ENCODE measurements around the gene ADISSP.

Gene ADISSP

DNA sequence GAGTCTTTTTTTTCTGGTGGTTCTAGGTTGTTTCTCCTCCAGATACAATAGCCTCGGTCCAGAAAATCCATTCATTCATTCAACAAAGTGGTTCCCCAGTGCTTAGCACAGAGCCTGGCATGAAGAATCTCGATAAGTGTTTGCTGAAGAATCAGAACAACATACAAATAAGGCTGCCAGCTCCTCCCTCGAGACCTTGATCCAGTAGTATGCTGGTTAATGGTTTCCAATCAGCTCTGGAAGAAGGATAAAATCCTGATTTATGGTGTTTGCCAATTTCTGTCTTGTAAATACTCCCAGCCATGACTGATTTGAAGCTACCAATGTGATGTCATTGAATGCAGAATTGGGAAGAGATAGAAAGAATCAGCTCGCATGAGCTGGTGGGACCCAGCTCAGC is 31.8 kb downstream of the ADISSP start:
- TF ChIP-seq FOXP2 (optimal IDR thresholded peaks at IDR 0.05; ENCODE audit: borderline replicate concordance, extremely low read depth, extremely low read length, insufficient read depth) (no peak), TAF1 (IDR thresholded peaks at IDR 0.05; ENCODE audit: borderline replicate concordance, insufficient read depth, low read length) (no peak), SIN3A (IDR thresholded peaks at IDR 0.05; ENCODE audit: borderline replicate concordance, insufficient read depth, low read length) (no peak), POLR2AphosphoS5 (IDR thresholded peaks at IDR 0.05; ENCODE audit: low read depth, low read length) (no peak)
- TF ChIP-seq, protein P1, sequence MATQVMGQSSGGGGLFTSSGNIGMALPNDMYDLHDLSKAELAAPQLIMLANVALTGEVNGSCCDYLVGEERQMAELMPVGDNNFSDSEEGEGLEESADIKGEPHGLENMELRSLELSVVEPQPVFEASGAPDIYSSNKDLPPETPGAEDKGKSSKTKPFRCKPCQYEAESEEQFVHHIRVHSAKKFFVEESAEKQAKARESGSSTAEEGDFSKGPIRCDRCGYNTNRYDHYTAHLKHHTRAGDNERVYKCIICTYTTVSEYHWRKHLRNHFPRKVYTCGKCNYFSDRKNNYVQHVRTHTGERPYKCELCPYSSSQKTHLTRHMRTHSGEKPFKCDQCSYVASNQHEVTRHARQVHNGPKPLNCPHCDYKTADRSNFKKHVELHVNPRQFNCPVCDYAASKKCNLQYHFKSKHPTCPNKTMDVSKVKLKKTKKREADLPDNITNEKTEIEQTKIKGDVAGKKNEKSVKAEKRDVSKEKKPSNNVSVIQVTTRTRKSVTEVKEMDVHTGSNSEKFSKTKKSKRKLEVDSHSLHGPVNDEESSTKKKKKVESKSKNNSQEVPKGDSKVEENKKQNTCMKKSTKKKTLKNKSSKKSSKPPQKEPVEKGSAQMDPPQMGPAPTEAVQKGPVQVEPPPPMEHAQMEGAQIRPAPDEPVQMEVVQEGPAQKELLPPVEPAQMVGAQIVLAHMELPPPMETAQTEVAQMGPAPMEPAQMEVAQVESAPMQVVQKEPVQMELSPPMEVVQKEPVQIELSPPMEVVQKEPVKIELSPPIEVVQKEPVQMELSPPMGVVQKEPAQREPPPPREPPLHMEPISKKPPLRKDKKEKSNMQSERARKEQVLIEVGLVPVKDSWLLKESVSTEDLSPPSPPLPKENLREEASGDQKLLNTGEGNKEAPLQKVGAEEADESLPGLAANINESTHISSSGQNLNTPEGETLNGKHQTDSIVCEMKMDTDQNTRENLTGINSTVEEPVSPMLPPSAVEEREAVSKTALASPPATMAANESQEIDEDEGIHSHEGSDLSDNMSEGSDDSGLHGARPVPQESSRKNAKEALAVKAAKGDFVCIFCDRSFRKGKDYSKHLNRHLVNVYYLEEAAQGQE (IDR thresholded peaks at IDR 0.05; ENCODE audit: insufficient read depth in 1 of 2, low read depth in 2 of 2, low read length in 2 of 2) = no peak

DNA sequence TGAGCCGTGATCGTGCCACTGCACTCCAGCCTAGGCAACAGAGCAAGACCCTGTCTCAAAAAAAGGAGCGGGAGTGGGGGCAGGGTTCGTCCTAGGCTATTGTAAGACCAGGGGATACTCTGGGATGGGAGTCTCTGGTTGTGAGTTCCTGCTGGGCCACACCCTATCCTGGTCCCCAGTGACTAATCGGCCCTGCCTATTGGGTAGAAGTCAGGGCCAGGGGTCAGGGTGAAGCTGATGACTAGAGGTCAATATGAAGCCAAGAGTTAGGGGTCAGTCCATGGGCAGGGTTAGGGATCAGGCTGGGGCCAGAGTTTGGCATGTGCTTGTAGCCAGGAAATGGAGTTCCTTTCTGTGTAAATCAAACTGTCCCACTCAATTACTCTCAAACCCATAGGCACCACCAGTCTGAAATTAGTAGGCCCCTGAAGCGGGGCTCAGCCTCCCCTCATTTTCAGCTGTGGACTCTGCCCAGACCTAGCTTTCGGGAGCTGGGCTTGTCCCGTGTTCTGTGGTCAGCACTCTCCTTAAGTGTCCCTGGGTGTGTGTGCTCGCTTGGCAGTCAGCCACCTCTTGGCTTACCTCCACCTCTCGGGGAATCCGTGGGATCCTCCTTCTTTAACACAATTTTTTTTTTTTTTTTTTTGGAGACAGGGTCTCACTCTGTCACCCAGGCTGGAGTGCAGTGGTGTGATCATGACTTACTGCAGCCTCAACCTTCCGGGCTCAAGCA is 33.3 kb downstream of the ADISSP start:
- no peak for TF ChIP-seq SIN3A (IDR thresholded peaks at IDR 0.05; ENCODE audit: borderline replicate concordance, insufficient read depth, low read length)
- no peak for TF ChIP-seq TAF1 (IDR thresholded peaks at IDR 0.05; ENCODE audit: borderline replicate concordance, insufficient read depth, low read length)
- no peak for TF ChIP-seq FOXP2 (optimal IDR thresholded peaks at IDR 0.05; ENCODE audit: borderline replicate concordance, extremely low read depth, extremely low read length, insufficient read depth)
- TF ChIP-seq POLR2AphosphoS5 (IDR thresholded peaks at IDR 0.05; ENCODE audit: low read depth, low read length) = no peak
- TF ChIP-seq, protein P1 (IDR thresholded peaks at IDR 0.05; ENCODE audit: insufficient read depth in 1 of 2, low read depth in 2 of 2, low read length in 2 of 2) = no peak

DNA sequence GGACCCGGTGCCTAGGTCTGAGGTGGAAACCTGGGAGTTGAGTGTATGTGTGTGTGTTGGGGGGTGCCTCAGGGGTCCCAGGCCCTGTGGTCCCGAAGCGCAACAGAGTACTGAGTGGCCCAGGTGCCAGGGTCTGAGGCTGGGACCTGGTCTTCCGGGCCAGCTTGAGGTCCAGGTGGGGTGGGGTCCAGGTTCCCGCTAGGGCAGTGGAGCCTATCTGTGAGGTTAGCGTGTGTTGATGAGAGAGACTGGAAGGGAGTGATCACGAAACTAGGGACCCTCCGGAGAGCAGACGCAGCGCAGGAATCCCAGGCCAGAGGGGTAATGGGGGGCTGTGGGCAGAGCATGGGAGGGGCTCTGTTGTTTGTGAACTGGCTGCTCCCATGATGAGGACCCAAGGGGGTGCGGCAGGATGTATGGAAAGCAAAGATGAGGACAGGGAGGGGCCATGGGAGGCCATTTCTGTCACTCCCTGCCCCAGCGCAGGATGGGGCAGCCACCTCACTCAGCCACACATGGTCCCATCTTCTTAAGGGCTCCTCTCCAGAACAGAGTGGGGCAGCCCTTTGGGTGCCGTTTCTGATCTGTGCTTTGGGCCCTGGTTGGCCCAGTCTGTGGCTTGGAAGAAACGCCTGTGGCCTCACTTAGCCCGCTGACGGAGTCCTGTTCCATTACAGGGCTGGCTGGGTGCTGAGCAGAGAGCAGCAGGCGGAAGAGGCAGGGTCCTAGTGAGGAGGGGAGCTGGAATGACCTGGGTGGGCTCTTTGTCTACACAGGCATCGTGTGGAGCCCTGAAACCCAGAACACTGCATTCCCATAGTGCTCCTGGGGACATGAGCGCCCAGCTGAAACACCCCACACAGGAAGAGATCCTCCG is 34.2 kb downstream of the ADISSP start:
- TF ChIP-seq, protein P1 (IDR thresholded peaks at IDR 0.05; ENCODE audit: insufficient read depth in 1 of 2, low read depth in 2 of 2, low read length in 2 of 2) = no peak
- TF ChIP-seq FOXP2 (optimal IDR thresholded peaks at IDR 0.05; ENCODE audit: borderline replicate concordance, extremely low read depth, extremely low read length, insufficient read depth) (no peak), POLR2AphosphoS5 (IDR thresholded peaks at IDR 0.05; ENCODE audit: low read depth, low read length) (no peak), SIN3A (IDR thresholded peaks at IDR 0.05; ENCODE audit: borderline replicate concordance, insufficient read depth, low read length) (no peak)

DNA sequence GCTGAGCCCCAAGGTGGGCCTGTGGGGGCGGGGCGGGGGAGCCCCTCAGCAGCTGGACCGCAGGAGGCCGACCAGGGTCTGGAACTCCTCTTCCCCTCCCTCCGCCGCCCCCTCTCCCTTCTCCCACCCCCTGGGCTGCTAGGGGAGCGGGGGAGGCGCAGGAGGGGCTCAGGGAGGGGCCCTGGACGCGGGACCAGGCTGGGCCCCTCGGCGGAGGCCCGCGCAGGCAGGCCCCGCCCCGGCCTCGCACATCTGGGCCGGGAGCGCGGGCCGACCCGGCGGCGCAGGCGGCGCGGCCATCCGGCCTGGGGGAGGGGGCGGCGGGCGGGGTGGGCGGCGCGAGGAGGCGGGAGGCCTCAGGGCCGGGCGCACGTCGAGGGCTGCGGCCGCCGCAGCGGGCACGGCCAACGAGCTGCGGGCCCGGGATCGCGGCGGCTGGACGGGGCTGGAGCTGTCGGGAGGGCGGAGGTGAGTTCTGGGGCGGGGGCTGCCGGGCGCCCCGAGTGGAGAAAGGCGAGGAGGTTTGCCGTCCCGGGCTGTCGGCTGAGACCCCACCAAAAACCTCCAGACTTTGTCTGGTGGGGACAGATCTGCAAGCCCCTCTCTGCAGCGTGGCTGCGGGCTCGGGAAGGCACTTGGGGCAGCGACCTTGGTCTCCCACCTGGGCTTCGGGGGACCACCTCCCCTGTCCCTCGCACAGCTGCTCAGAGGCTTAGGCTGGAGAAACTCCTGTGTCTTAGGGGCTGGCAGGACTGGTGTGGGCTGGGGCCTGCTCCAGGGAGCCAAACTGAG is 35.0 kb downstream of the ADISSP start, which contains the start of gene HSPA12B:
HSPA12B (plus strand) TSS at position 359 of the 792 bp plus-strand sequence. CDS start 5,990 bp downstream, outside the sequence.
- TF ChIP-seq SIN3A (IDR thresholded peaks at IDR 0.05; ENCODE audit: borderline replicate concordance, insufficient read depth, low read length) (no peak), FOXP2 (optimal IDR thresholded peaks at IDR 0.05; ENCODE audit: borderline replicate concordance, extremely low read depth, extremely low read length, insufficient read depth) (no peak), POLR2AphosphoS5 (IDR thresholded peaks at IDR 0.05; ENCODE audit: low read depth, low read length) (no peak), TAF1 (IDR thresholded peaks at IDR 0.05; ENCODE audit: borderline replicate concordance, insufficient read depth, low read length) (no peak)
- TF ChIP-seq, protein P1 (IDR thresholded peaks at IDR 0.05; ENCODE audit: insufficient read depth in 1 of 2, low read depth in 2 of 2, low read length in 2 of 2) = no peak
